SKM-1 treated with dmso at 0.1 percent for 144 hours (cell line): ENCODE results near the gene MEIS1.

Experiments used
- DNase-seq: peaks from one replicate; lab custom pipeline; 2025; ENCODE audit not compliant: unreplicated experiment; lab: John Stamatoyannopoulos, UW

The MEIS1 gene

GRCh38 chr2:66534461-66534860 is 99.5 kb downstream of the MEIS1 start:
- DNase-seq, result no peak

GRCh38 chr2:66535574-66536289 is 100.8 kb downstream of the MEIS1 start:
- no peak for DNase-seq

- no peak for DNase-seq
Observed at GRCh38 chr2:66536290-66536673, 101.4 kb downstream of the MEIS1 start.

- no peak for DNase-seq
Observed at GRCh38 chr2:66536997-66537396, 102.1 kb downstream of the MEIS1 start.

- DNase-seq, result no peak
Observed at GRCh38 chr2:66538291-66538690, 103.4 kb downstream of the MEIS1 start.

- DNase-seq, result no peak
Observed at GRCh38 chr2:66539452-66539851, 104.5 kb downstream of the MEIS1 start.

- no peak for DNase-seq
Observed at GRCh38 chr2:66541646-66542045, 106.7 kb downstream of the MEIS1 start.

GRCh38 chr2:66543257-66543767 is 108.4 kb downstream of the MEIS1 start:
- DNase-seq, result no peak

- no peak for DNase-seq
Observed at GRCh38 chr2:66544258-66544657, 109.3 kb downstream of the MEIS1 start.

- DNase-seq, result no peak
Observed at GRCh38 chr2:66545258-66545657, 110.3 kb downstream of the MEIS1 start.

GRCh38 chr2:66547118-66547517 is 112.2 kb downstream of the MEIS1 start:
- no peak for DNase-seq

- no peak for DNase-seq
Observed at GRCh38 chr2:66547887-66548286, 113.0 kb downstream of the MEIS1 start.

GRCh38 chr2:66548422-66548821 is 113.5 kb downstream of the MEIS1 start:
- DNase-seq, result no peak

- DNase-seq, result no peak
Observed at GRCh38 chr2:66550826-66551225, 115.9 kb downstream of the MEIS1 start.

- no peak for DNase-seq
Observed at GRCh38 chr2:66553370-66553769, 118.4 kb downstream of the MEIS1 start.

- no peak for DNase-seq
Observed at GRCh38 chr2:66555091-66555490, 120.2 kb downstream of the MEIS1 start.

GRCh38 chr2:66555501-66556324 is 120.8 kb downstream of the MEIS1 start:
- no peak for DNase-seq

GRCh38 chr2:66559672-66560071 is 124.7 kb downstream of the MEIS1 start:
- DNase-seq, result no peak

GRCh38 chr2:66560683-66561082 is 125.8 kb downstream of the MEIS1 start:
- no peak for DNase-seq

- DNase-seq, result no peak
Observed at GRCh38 chr2:66561645-66562303, 126.8 kb downstream of the MEIS1 start.

GRCh38 chr2:66562304-66562685 is 127.4 kb downstream of the MEIS1 start:
- no peak for DNase-seq

- no peak for DNase-seq
Observed at GRCh38 chr2:66563473-66563872, 128.5 kb downstream of the MEIS1 start.
